ENCODE measurements around the gene CMTM5. TPM values are rescaled to one million over a fixed set of nuclear protein-coding genes. Genes with fewer than 3 reads are reported as not detected.

CMTM5 gene
- total and polyA plus RNA-seq, 10 donors = 1.3 to 13.0 (median 4.1) TPM

DNA sequence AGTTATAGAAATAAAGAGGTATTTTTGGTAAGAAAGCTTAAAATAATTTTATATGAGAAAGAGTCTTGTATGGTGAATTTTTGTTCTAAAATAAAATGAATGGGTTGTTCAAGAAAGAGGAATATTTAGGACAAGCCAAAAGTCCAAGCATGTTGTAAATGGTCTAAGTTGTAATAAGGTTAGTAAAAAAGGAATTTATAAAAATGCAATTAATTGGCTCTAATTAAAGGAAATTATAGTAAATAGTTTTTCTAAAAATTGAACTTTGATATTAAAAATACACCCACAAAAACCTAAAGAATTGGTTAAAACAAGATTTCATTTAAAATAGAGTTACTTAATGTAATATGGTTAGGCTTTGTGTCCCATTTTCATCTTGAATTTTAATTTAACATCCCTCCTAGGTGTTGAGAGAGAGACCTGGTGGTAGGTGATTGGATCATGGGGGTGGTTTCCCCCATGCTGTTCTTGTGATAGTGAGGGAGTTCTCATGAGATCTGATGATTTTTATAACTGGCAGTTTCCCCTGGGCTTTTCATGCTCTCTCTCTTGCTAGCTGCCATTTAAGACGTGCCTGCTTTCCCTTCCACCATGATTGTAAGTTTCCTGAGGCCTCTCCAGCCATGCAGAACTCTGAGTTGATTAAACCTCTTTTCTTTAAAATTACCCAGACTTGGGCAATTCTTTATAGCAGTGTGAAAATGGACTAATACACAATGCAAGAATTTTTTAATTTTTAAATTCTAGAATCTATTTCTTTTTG lies 37.2 kb upstream of the CMTM5 start:
- WGBS, 5 donors = 74 to 87% (median 84%) methylated on average over 1 of the region's 1 CpG
- Histone ChIP-seq H3K4me3 (no peak overlapping the region), H3K27me3 (replicated peaks in 1 of 7) (peaks cover 0 to 9% (median 0%) of the 10 kb centered on the region in 7 donors), H3K27ac (no peak overlapping the region), H3K9me3 (peaks cover 0 to 18% (median 6%) of the 10 kb centered on the region in 8 donors), H3K4me1 (no peaks in the 10 kb centered on the region), H3K36me3 (no peaks in the 10 kb centered on the region)
- intact Hi-C loops (cut with DNase I; ENCODE audit: low total_unique reads) = no loop called here
- TF ChIP-seq, protein P1, sequence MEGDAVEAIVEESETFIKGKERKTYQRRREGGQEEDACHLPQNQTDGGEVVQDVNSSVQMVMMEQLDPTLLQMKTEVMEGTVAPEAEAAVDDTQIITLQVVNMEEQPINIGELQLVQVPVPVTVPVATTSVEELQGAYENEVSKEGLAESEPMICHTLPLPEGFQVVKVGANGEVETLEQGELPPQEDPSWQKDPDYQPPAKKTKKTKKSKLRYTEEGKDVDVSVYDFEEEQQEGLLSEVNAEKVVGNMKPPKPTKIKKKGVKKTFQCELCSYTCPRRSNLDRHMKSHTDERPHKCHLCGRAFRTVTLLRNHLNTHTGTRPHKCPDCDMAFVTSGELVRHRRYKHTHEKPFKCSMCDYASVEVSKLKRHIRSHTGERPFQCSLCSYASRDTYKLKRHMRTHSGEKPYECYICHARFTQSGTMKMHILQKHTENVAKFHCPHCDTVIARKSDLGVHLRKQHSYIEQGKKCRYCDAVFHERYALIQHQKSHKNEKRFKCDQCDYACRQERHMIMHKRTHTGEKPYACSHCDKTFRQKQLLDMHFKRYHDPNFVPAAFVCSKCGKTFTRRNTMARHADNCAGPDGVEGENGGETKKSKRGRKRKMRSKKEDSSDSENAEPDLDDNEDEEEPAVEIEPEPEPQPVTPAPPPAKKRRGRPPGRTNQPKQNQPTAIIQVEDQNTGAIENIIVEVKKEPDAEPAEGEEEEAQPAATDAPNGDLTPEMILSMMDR (IDR thresholded peaks at IDR 0.05 in 8 of 11, conservative IDR thresholded peaks at IDR 0.05 in 3 of 11) = no peak
- TF ChIP-seq POLR2A (IDR thresholded peaks at IDR 0.05) = no peak
- TF ChIP-seq POLR2AphosphoS5 (IDR thresholded peaks at IDR 0.05) = no peak
- no peak for DNase-seq

DNA sequence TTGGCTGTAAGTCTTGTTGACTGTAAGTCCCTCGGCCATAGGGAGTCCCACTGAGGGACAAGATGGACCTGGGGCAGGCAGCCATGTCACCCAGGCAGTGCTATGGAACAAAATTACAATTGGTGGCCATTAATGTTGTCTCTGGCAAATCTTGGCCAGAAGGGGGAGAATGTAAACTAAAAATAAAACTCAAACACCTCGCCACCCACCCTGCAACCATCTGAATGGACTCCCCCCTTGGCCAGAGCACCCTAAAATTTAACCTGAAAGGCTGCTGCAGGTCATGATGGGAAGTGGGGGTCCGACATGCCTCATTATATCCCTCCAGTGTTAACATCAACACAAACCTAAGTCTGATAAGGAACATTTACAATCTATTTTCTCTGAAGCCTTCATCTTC lies 32.4 kb upstream of the CMTM5 start:
- no peaks in the 10 kb centered on the region for H3K4me1 ChIP-seq
- H3K9me3 ChIP-seq = peaks cover 0 to 10% (median 3%) of the 10 kb centered on the region in 8 donors
- peaks cover 0 to 3% (median 0%) of the 10 kb centered on the region in 7 donors for H3K27me3 ChIP-seq (replicated peaks in 1 of 7)
- intact Hi-C loops (cut with DNase I; ENCODE audit: low total_unique reads) = no loop called here
- H3K27ac ChIP-seq = no peak overlapping the region
- no peaks in the 10 kb centered on the region for H3K36me3 ChIP-seq
- no peak overlapping the region for H3K4me3 ChIP-seq
- TF ChIP-seq, protein P1 (IDR thresholded peaks at IDR 0.05 in 8 of 11, conservative IDR thresholded peaks at IDR 0.05 in 3 of 11) = no peak
- TF ChIP-seq POLR2A (IDR thresholded peaks at IDR 0.05) = no peak
- TF ChIP-seq POLR2AphosphoS5 (IDR thresholded peaks at IDR 0.05) = no peak
- WGBS, 5 donors = 49 to 76% (median 58%) methylated on average over 3 of the region's 3 CpGs
- no peak for DNase-seq

DNA sequence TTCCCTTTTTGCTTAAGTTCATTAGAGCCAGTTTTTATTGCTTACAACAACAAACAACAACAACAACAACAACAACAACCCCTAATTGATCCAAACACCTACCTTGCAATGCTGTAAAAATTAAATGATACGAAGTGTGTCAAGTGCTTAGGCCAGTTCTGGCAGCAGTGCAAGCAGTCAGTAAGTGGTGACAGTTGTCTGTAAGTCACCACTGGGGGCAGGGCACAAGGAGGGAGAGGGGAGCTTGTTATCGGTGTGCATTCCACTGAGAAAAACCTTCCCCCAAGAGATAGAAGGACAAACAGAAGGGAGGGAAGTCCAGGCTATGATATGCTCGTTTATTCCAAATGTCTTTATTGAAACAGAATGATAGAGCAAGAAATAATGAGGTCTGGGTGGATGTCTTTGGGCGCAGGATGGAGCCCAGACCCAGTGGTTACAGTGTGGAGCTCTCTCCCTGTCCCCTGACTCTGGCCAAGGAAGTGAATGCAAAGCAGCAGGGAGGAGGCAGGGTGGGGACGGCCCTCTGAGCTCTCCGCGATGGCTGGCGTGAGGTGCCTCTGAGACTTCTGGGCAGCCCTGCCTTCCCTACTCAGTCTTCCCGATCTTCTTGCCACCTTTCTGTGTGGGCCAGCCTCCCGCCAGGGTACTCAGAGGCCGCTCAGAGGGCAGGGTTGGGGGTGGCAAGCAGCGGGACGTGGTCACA lies 30.7 kb upstream of the CMTM5 start:
- Histone ChIP-seq H3K9me3 (no peaks in the 10 kb centered on the region), H3K36me3 (no peaks in the 10 kb centered on the region), H3K4me1 (no peaks in the 10 kb centered on the region), H3K27ac (no peak overlapping the region), H3K4me3 (no peak overlapping the region), H3K27me3 (replicated peaks in 1 of 7) (peaks cover 0 to 15% (median under 1%) of the 10 kb centered on the region in 7 donors)
- 67 to 89% (median 84%) methylated on average over 13 of the region's 13 CpGs for WGBS, 5 donors
- DNase-seq = no peak
- TF ChIP-seq POLR2AphosphoS5 (IDR thresholded peaks at IDR 0.05) (no peak), POLR2A (IDR thresholded peaks at IDR 0.05) (no peak)
- intact Hi-C loops (cut with DNase I; ENCODE audit: low total_unique reads) = no loop called here

DNA sequence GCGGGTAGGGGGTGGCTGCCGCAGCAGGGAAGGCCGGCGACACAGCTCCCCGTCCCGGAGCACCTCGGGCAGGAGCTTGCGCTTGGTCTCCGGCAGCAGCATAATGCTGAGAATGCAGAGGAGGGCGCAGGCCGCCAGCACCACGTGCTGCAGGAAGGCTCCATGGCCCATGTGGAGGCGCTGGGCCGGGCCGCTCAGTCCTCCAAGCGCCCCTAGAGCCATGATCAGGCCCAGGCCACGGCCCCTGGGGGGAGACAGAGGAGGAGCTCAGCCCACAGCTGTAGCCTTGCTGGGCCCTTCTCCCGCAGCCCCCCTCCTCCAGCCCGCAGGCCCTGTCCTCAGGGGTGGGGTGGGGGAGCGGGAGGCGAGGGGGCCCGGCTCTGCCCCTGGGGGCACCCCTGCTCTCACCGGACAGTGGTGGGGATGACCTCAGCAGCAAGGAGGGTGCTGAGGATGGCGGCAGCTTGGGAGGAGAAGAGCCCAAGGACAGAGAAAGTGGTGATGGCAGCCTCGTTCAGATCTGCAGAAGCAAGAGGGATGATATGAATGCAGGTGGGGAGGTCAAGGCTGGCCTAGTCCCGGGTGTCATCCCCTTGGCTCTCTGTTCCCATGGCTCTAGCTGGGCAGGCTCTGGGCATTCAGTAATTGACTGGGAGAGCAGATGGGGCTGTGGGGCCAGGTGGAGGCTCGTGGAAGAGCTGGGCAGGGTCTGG lies 30.0 kb upstream of the CMTM5 start:
- 78 to 91% (median 86%) methylated on average over 21 to 27 of the region's 27 CpGs for WGBS, 5 donors
- no peaks in the 10 kb centered on the region for H3K9me3 ChIP-seq
- intact Hi-C loops (cut with DNase I; ENCODE audit: low total_unique reads) = no loop called here
- H3K4me3 ChIP-seq = no peak overlapping the region
- H3K4me1 ChIP-seq = peaks cover 0 to 5% (median 4%) of the 10 kb centered on the region in 6 donors
- no peaks in the 10 kb centered on the region for H3K36me3 ChIP-seq
- TF ChIP-seq POLR2AphosphoS5 (IDR thresholded peaks at IDR 0.05) (no peak), POLR2A (IDR thresholded peaks at IDR 0.05) (no peak)
- TF ChIP-seq, protein P1 (IDR thresholded peaks at IDR 0.05 in 8 of 11, conservative IDR thresholded peaks at IDR 0.05 in 3 of 11) = no peak
- DNase-seq = no peak
- H3K27ac ChIP-seq = no peak overlapping the region
- H3K27me3 ChIP-seq (replicated peaks in 1 of 7) = peaks cover 0 to 20% (median 8%) of the 10 kb centered on the region in 7 donors

Data from spleen (tissue), 11 donors.